Loucy (cell line): ENCODE measurements around the gene GNAO1.

ENCODE experiments used
- H2AFZ ChIP-seq: fragments of 200-600 bp; sonication (generic); 2 replicates; pipeline ENCODE4 v1.6.0; 2016; ENCODE audit warnings: antibody characterized with exemption, mild to moderate bottlenecking, low read length, moderate library complexity
- H3F3A ChIP-seq: fragments of 200-600 bp; 2 replicates; pipeline ENCODE4 v1.6.0; 2016; ENCODE audit warnings: antibody characterized with exemption, low read depth, mild to moderate bottlenecking
- H3K27me3 ChIP-seq: fragments of 200-600 bp; sonication (generic); 2 replicates; pipeline ENCODE4 v1.6.1; 2014; ENCODE audit warnings: low read length, mild to moderate bottlenecking; ENCODE audit not compliant: insufficient read depth, poor library complexity, severe bottlenecking
- H3K36me3 ChIP-seq: fragments of 200-600 bp; sonication (generic); 2 replicates; pipeline ENCODE4 v1.6.1; 2016; ENCODE audit warnings: low read length; ENCODE audit not compliant: insufficient read depth
- H3K4me1 ChIP-seq: fragments of 200-600 bp; sonication (generic); 2 replicates; pipeline ENCODE4 v1.5.1; 2014; ENCODE audit warnings: low read length, mild to moderate bottlenecking; ENCODE audit not compliant: insufficient read depth, poor library complexity, severe bottlenecking
- H3K4me2 ChIP-seq: fragments of 200-600 bp; sonication (generic); 2 replicates; pipeline ENCODE4 v1.6.0; 2014; ENCODE audit warnings: antibody characterized with exemption, low read length, low read depth, mild to moderate bottlenecking; ENCODE audit not compliant: poor library complexity, severe bottlenecking
- H3K4me3 ChIP-seq: fragments of 200-600 bp; sonication (generic); 2 replicates; pipeline ENCODE4 v1.5.1; 2014; ENCODE audit warnings: low read length, mild to moderate bottlenecking, mixed read lengths; ENCODE audit not compliant: poor library complexity, severe bottlenecking
- H3K79me2 ChIP-seq: fragments of 200-600 bp; sonication (generic); 2 replicates; pipeline ENCODE4 v1.6.1; 2014; ENCODE audit warnings: low read length; ENCODE audit not compliant: insufficient read depth
- H3K9ac ChIP-seq: fragments of 200-600 bp; sonication (generic); 2 replicates; pipeline ENCODE4 v1.6.0; 2014; ENCODE audit warnings: mild to moderate bottlenecking, low read depth, low read length, moderate library complexity; ENCODE audit not compliant: poor library complexity, severe bottlenecking
- H3K9me2 ChIP-seq: fragments of 200-600 bp; sonication (generic); replicated peaks from 2 replicates; pipeline ENCODE4 v1.6.1; 2016; ENCODE audit warnings: low read depth, low read length, mixed read lengths
- H3K9me3 ChIP-seq: fragments of 200-600 bp; sonication (generic); 2 replicates; pipeline ENCODE4 v1.6.1; 2014; ENCODE audit warnings: mild to moderate bottlenecking, antibody characterized with exemption, low read length, low read depth; ENCODE audit not compliant: insufficient read depth
- H4K20me1 ChIP-seq: fragments of 200-600 bp; sonication (generic); 2 replicates; pipeline ENCODE4 v1.6.0; 2014; ENCODE audit warnings: antibody characterized with exemption, low read length, mild to moderate bottlenecking; ENCODE audit not compliant: insufficient read depth, poor library complexity, severe bottlenecking
- CTCF ChIP-seq: fragments of 200-600 bp; sonication (generic); conservative IDR thresholded peaks from 2 replicates; pipeline ENCODE4 v1.5.1; 2014; ENCODE audit warnings: mild to moderate bottlenecking, antibody characterized with exemption, low read length
- EZH2phosphoT487 ChIP-seq: fragments of 200-600 bp; IDR thresholded peaks from 2 replicates; pipeline ENCODE4 v1.6.1; 2018; ENCODE audit warnings: antibody characterized with exemption, mild to moderate bottlenecking, moderate library complexity, borderline replicate concordance

The GNAO1 gene

GRCh38 chr16:56269811-56270684 is 78.8 kb downstream of the GNAO1 start:
- Histone ChIP-seq H3K4me2 (no peak overlapping the region), H3K4me1 (peaks cover 3% of the 10 kb centered on the region), H3K27me3 (no peaks in the 10 kb centered on the region), H3K79me2 (no peaks in the 10 kb centered on the region), H3K36me3 (no peaks in the 10 kb centered on the region), H4K20me1 (no peaks in the 10 kb centered on the region), H3F3A (no peaks in the 10 kb centered on the region), H3K9me3 (no peaks in the 10 kb centered on the region), H3K9ac (no peak overlapping the region), H3K4me3 (no peak overlapping the region), H3K9me2 (no peaks in the 10 kb centered on the region), H2AFZ (no peak overlapping the region)
- no peak for TF ChIP-seq EZH2phosphoT487
- TF ChIP-seq CTCF = no peak

DNA sequence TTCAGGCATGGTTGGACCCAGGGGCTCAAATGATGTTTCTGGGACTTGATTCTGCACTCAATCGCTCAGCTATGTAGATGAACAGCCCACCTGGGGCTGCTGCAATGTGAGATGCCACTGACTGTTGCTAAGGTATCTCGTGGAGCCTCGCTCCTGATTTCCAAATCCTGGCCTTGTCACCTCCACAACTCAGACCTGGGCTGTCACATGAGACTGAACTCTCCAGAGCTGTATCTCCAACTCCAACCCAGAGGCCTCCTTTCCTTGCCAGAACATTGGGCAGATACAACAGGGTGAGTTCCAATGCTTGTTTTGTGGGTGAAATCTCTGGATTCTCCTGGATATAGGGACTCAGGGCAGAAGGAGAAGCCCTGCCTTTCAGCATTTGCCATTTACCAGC is 79.5 kb downstream of the GNAO1 start:
- no peaks in the 10 kb centered on the region for H4K20me1 ChIP-seq
- no peaks in the 10 kb centered on the region for H3K4me1 ChIP-seq
- no peak overlapping the region for H3K9ac ChIP-seq
- no peaks in the 10 kb centered on the region for H3K36me3 ChIP-seq
- H3K27me3 ChIP-seq = no peaks in the 10 kb centered on the region
- H3K4me2 ChIP-seq = no peak overlapping the region
- no peaks in the 10 kb centered on the region for H3K9me2 ChIP-seq
- no peaks in the 10 kb centered on the region for H3K9me3 ChIP-seq
- H3K79me2 ChIP-seq = no peaks in the 10 kb centered on the region
- no peak overlapping the region for H2AFZ ChIP-seq
- H3F3A ChIP-seq = no peaks in the 10 kb centered on the region
- TF ChIP-seq CTCF (no peak), EZH2phosphoT487 (no peak)
- H3K4me3 ChIP-seq = no peak overlapping the region

DNA sequence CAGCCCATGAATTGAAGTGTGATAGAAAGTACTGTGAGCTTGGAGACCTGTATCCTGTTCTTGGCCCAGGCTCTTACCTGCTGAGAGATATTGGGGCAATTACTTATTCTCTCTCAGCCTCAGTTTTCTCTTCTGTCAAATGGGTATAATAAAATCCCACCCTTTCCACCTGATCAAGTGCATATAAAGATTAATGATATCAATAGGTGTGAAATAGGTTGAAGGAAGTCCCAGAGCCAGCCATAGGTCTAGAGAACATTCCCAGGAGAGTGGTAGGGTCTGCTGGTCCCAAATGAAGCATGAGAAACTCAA is 81.2 kb downstream of the GNAO1 start:
- no peak overlapping the region for H3K9ac ChIP-seq
- no peaks in the 10 kb centered on the region for H3K36me3 ChIP-seq
- H3K9me2 ChIP-seq = no peaks in the 10 kb centered on the region
- H3K4me1 ChIP-seq = no peaks in the 10 kb centered on the region
- no peaks in the 10 kb centered on the region for H3F3A ChIP-seq
- H2AFZ ChIP-seq = no peak overlapping the region
- no peaks in the 10 kb centered on the region for H3K9me3 ChIP-seq
- TF ChIP-seq EZH2phosphoT487 (no peak), CTCF (no peak)
- H4K20me1 ChIP-seq = no peaks in the 10 kb centered on the region
- H3K79me2 ChIP-seq = no peaks in the 10 kb centered on the region
- no peak overlapping the region for H3K4me2 ChIP-seq
- no peak overlapping the region for H3K4me3 ChIP-seq
- no peaks in the 10 kb centered on the region for H3K27me3 ChIP-seq
